Superior temporal gyrus (tissue), 1 donor: ENCODE measurements around the gene ALK.
"Not testable (repeated sequence)": the region's sequence is repeated elsewhere in the genome, so short reads cannot be mapped to it uniquely, and the experiment has no call there.

ENCODE experiments used
- DNase-seq: peaks from one replicate; pipeline ENCODE4 v3.0.0-alpha.2; 2016; ENCODE audit errors: extremely low spot score

Gene ALK

DNA sequence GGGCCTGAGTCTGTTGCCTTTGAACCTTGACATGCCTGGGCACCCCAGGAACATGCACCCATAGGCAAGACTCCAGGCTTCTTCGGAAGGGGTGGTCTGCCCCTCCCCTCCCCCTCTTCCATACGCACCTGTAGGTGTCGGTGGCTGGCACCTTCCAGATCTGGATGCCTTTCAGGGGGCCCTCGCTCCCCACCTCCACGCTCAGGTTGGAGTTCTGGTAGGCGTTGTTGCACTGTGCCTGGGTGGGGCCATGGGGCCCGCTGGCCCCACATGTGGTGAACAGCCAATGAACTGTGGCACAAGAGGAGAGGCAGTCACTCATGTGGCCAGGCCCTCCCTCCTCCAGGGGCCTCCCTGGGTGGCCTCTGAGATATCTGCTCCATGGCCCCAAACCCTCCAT lies 670.4 kb downstream of the ALK start:
- no peak for DNase-seq

DNA sequence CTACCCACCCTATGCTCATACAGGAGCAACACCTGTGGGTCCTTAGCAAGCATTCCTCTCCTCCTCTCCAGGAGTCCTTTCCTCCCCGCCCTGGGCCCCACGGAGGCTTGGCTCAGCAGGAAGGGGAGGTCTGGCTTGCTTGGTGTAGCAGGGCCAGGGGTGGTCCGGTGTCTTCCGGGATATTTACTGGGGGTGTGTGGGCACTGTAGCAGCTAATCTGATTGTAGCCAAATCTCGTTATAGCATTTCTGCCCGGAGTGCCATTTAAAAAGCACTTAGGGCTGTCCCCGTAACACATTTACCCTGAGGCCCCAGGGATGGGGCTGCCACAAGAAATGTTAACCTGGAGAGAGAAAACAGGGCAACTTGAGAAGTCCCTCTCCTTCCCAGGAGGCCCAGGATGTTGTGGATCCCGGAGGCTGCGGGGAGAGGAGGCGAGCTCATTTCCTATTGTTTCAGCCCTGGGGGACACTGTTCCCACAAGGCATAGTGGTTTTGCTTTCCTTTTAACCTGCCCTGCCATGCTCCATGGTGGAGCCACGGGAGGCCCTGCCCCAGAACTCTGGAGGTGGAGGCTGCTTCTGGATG lies 671.6 kb downstream of the ALK start:
- DNase-seq: no peak

- no peak for DNase-seq
These were observed 674.0 kb downstream of the ALK start for GRCh38 chr2:29247336-29247914.

GRCh38 chr2:29246383-29247300 lies 674.7 kb downstream of the ALK start:
- DNase-seq: no peak

- DNase-seq: no peak
These were observed 675.5 kb downstream of the ALK start for GRCh38 chr2:29245742-29246382.

DNA sequence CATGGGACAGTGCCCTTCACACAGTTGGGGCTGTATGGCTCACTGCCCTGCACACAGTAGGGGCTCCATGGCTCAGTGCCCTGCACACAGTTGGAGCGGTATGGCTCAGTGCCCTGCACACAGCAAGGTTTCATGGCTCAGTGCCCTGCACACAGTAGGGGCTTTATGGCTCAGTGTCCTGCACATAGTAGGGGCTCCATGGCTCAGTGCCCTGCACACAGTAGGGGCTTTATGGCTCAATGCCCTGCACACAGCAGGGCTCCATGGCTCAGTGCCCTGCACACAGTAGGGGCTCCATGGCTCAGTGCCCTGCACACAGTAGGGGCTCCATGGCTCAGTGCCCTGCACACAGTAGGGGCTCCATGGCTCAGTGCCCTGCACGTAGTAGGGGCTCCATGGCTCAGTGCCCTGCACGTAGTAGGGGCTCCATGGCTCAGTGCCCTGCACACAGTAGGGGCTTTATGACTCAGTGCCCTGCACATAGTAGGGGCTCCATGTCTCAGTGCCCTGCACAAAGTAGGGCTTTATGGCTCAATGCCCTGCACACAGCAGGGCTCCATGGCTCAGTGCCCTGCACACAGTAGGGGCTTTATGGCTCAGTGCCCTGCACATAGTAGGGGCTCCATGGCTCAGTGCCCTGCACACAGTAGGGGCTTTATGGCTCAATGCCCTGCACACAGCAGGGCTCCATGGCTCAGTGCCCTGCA lies 676.2 kb downstream of the ALK start:
- not testable (repeated sequence) for DNase-seq

GRCh38 chr2:29242621-29243375 lies 678.6 kb downstream of the ALK start:
- DNase-seq: no peak

GRCh38 chr2:29241955-29242565 lies 679.3 kb downstream of the ALK start:
- DNase-seq: no peak

GRCh38 chr2:29241341-29241740 lies 680.0 kb downstream of the ALK start:
- no peak for DNase-seq

- DNase-seq: no peak
These were observed 680.8 kb downstream of the ALK start for GRCh38 chr2:29240601-29241000.

GRCh38 chr2:29239209-29239960 lies 682.0 kb downstream of the ALK start:
- no peak for DNase-seq

GRCh38 chr2:29238497-29238896 lies 682.9 kb downstream of the ALK start:
- no peak for DNase-seq

- DNase-seq: no peak
These were observed 685.3 kb downstream of the ALK start for GRCh38 chr2:29236074-29236473.

DNA sequence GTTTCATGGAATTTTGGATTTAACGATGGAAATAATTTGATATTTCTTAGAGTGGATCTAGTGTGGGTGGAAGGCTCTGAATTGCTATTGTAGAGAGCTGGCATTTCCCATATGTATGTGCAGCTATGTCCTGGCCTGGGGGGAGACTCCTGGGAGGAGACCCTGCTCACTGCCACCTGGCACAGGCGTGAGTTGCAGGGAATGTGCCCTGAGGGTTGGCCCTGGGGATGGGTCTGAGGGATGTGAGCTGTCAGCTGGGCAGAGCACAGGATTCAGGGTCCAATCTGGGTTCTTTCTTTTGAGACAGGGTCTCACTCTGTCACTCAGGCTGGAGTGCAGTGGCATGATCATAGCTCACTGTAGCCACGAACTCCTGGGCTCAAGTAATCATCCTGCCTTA lies 686.0 kb downstream of the ALK start:
- no peak for DNase-seq

DNA sequence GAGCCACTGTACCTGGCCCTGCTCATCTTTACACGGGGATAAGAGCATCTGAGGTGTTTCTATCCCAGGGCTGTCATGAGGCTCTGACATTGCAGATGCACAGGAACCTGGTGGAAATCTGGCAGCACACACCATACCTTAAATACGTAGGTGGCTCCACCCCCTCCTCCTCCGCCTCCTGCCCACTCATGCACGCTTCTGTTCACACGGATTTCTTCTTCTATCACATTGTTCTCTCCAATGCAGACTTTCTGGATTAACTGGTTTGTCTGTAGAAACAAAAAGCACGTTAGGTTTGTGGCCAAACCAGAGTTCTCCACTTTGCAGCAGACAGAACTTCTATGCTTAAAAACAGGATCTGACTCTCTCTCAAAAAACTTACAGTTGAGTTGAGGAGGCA lies 688.0 kb downstream of the ALK start:
- no peak for DNase-seq

DNA sequence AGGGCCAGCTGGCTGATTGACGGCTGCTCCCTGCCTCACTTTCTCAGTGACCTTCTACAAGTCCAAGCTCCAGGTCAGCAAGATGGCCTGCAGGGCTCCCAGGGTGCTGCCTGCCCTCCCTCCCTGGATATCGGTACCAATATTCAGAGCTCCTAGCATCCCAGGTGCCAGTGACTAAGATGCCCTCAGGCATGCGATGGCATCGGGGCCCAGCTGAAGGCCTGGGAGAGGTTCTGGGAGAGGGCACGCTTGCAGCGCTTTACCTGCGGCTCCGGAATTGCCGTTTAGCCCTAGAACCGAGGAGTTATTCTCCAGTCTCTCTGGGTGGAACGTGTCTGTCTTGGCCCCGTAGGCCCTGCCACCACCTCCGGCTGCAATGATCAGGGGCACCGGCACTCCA lies 689.3 kb downstream of the ALK start:
- no peak for DNase-seq

GRCh38 chr2:29229640-29230039 lies 691.7 kb downstream of the ALK start:
- DNase-seq: no peak

- DNase-seq: no peak
These were observed 692.4 kb downstream of the ALK start for GRCh38 chr2:29228947-29229346.

DNA sequence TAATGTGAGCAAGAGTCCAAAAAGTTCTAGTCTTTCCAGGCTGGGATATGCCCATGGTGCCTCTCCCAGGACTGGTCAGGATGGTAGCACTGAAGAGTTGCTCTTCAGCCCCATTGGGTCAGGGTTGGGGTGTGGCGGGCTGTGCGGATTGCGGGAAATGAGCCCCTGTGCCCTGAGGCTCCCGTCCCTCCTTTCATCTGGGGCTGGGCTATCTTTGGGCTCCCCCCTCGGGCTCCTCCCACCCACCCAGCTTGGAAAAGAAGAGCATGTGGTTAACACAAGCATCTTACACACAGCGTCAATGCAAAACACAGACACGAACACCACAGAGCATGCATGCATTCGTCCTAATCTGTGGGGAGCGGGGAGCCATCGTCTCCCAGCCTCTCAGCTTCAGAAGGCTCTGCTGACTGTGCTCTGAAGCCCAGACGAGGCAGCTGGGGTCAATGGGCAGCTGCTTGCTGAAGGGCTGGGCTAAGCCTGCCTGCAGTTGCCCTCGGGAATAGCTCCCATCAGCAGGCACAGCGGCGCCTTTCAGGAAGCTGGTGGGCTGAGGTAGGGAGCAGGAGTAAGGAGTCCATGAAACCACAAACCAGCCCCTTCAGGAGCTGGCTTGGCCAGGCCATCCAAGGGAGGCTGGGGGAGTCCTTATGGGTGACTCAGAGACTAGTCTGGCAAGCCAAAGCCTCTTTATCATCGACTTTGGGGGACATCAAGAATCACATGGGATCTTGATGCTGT lies 693.3 kb downstream of the ALK start:
- DNase-seq: no peak
